CD4-positive, CD25-positive, alpha-beta regulatory T cell (primary cell): ENCODE results near the gene PPP1R12B. TPM values are rescaled to one million over a fixed set of nuclear protein-coding genes. Genes with fewer than 3 reads are reported as not detected.

Experiments
- ATAC-seq, 2 donors: fragments of 150-1000 bp; cut with Tn5 transposase; one replicate each; pipeline ENCODE4 v1.10.0; 2021; ENCODE audit warnings: low read depth in 2 of 2, moderate number of reproducible peaks in 2 of 2, moderate library complexity in 1 of 2
- DNase-seq, 3 donors: peaks; one replicate each; pipeline versions ENCODE4 v3.0.0 to v3.0.0-alpha.2; 2012 to 2022; ENCODE audit warnings: mixed read lengths in 1 of 3
- H3K27ac ChIP-seq: one replicate; pipeline ENCODE4 v1.7.0; 2013; ENCODE audit warnings: mild to moderate bottlenecking, low read length; ENCODE audit not compliant: insufficient read depth, poor library complexity, severe bottlenecking
- H3K27me3 ChIP-seq: one replicate; pipeline ENCODE4 v1.7.0; 2013; ENCODE audit warnings: low read length; ENCODE audit not compliant: control insufficient read depth, insufficient read depth
- H3K36me3 ChIP-seq: one replicate; pipeline ENCODE4 v1.7.0; 2013; ENCODE audit warnings: mild to moderate bottlenecking, low read length, moderate library complexity; ENCODE audit not compliant: control insufficient read depth, insufficient read depth
- H3K4me1 ChIP-seq: 2 replicates; pipeline ENCODE4 v1.7.0; 2013; ENCODE audit warnings: mild to moderate bottlenecking, low read length; ENCODE audit not compliant: insufficient read depth, control insufficient read depth, poor library complexity, severe bottlenecking
- H3K4me3 ChIP-seq: one replicate; pipeline ENCODE4 v1.7.0; 2013; ENCODE audit warnings: low read depth, mild to moderate bottlenecking, low read length, moderate library complexity
- H3K9me3 ChIP-seq, 2 experiments: 1 replicate in 1 of 2; 2 replicates in 1 of 2; pipeline ENCODE4 v1.7.0; 2013; ENCODE audit warnings: low read length in 2 of 2, mild to moderate bottlenecking in 1 of 2, moderate library complexity in 1 of 2; ENCODE audit not compliant: control insufficient read depth in 2 of 2
- H3K27ac Mint-ChIP-seq, 3 donors: one replicate each; pipeline ENCODE4 v1.8.0; 2020 to 2022; ENCODE audit warnings: mild to moderate bottlenecking in 3 of 3, mixed read lengths in 3 of 3, moderate library complexity in 2 of 3
- H3K27me3 Mint-ChIP-seq: one replicate; pipeline ENCODE4 v1.8.0; 2022; ENCODE audit warnings: mild to moderate bottlenecking, mixed read lengths
- H3K36me3 Mint-ChIP-seq: one replicate; pipeline ENCODE4 v1.8.0; 2020; ENCODE audit warnings: mixed read lengths
- H3K4me1 Mint-ChIP-seq, 4 donors: one replicate each; pipeline ENCODE4 v1.8.0; 2020 to 2022; ENCODE audit warnings: mixed read lengths in 4 of 4, mild to moderate bottlenecking in 1 of 4
- H3K4me3 Mint-ChIP-seq, 4 donors: one replicate each; pipeline ENCODE4 v1.8.0; 2020 to 2022; ENCODE audit warnings: mild to moderate bottlenecking in 4 of 4, mixed read lengths in 4 of 4, moderate library complexity in 3 of 4
- H3K9me3 Mint-ChIP-seq, 7 donors: one replicate each; pipeline ENCODE4 v1.8.0; 2020 to 2022; ENCODE audit warnings: mixed read lengths in 7 of 7, mild to moderate bottlenecking in 3 of 7, moderate library complexity in 2 of 7
- polyA plus RNA-seq, 4 donors: library from polyadenylated mRNA; unstranded; fragments of 300-500 nt; fragmentation: Illumina TruSeq; gene quantifications; one replicate each; pipeline ENCODE4 v1.2.3, GENCODE V29; 2021
- total RNA-seq: library from RNA; stranded (reverse); gene quantifications from one replicate; pipeline ENCODE4 v1.2.3, GENCODE V29; 2022

The PPP1R12B gene
- total and polyA plus RNA-seq, 5 donors from 2014 or later: 3.8 to 32.5 (median 4.2) TPM

- Histone ChIP-seq H3K4me3 (no peak overlapping the region), H3K4me1 (peaks cover 24% of the 10 kb centered on the region), H3K27me3 (peaks cover 18% of the 10 kb centered on the region), H3K27ac (no peak overlapping the region), H3K9me3 (no peaks in the 10 kb centered on the region), H3K36me3 (no peaks in the 10 kb centered on the region)
- Mint-ChIP-seq H3K36me3 (no peaks in the 10 kb centered on the region), H3K4me1 (peaks cover 0 to 33% (median 11%) of the 10 kb centered on the region in 4 donors), H3K27ac (no peak overlapping the region), H3K27me3 (peaks cover 78% of the 10 kb centered on the region), H3K4me3 (no peak overlapping the region), H3K9me3 (peaks cover 0 to 2% (median 0%) of the 10 kb centered on the region in 7 donors)
- no peak for ATAC-seq
- DNase-seq: no peak
Observed at GRCh38 chr1:202639500-202639899, 291.0 kb downstream of the PPP1R12B start.

GRCh38 chr1:202642212-202642611 is 293.7 kb downstream of the PPP1R12B start:
- peaks cover 27% of the 10 kb centered on the region for H3K4me1 ChIP-seq
- peak overlapping the region in 3 of 4 donors; percentile 77 to 86 (median 79) for H3K4me3 Mint-ChIP-seq
- no peaks in the 10 kb centered on the region for H3K9me3 Mint-ChIP-seq
- peaks cover 18% of the 10 kb centered on the region for H3K27me3 ChIP-seq
- DNase-seq (no peak), ATAC-seq (no peak)
- peaks cover 94% of the 10 kb centered on the region for H3K27me3 Mint-ChIP-seq
- no peak overlapping the region for H3K27ac Mint-ChIP-seq
- H3K9me3 ChIP-seq: no peaks in the 10 kb centered on the region
- no peak overlapping the region for H3K27ac ChIP-seq
- H3K4me3 ChIP-seq: no peak overlapping the region
- no peaks in the 10 kb centered on the region for H3K36me3 ChIP-seq
- H3K36me3 Mint-ChIP-seq: no peaks in the 10 kb centered on the region
- peaks cover 0 to 44% (median 12%) of the 10 kb centered on the region in 4 donors for H3K4me1 Mint-ChIP-seq

Other genes with a start within 250 kb of the PPP1R12B start
- not detected for gene GPR37L1, start 225.8 kb upstream of the PPP1R12B start, total RNA-seq
- gene GPR37L1, start 225.8 kb upstream of the PPP1R12B start, polyA plus RNA-seq: under 1 TPM; 0.03 to 0.25 (median 0.17) TPM
- gene ARL8A, start 204.0 kb upstream of the PPP1R12B start, total RNA-seq: 84.1 TPM
- 10 to 100 TPM in 1 of 4 donors, 1 to 10 TPM in 3; 6.6 to 11.1 (median 7.7) TPM for gene ARL8A, start 204.0 kb upstream of the PPP1R12B start, polyA plus RNA-seq
- 124 TPM for gene PTPN7, start 188.1 kb upstream of the PPP1R12B start, total RNA-seq
- gene PTPN7, start 188.1 kb upstream of the PPP1R12B start, polyA plus RNA-seq: 10 to 100 TPM; 57.5 to 83.1 (median 76.8) TPM
- gene LGR6, start 154.9 kb upstream of the PPP1R12B start, total RNA-seq: 0.32 TPM
- gene LGR6, start 154.9 kb upstream of the PPP1R12B start, polyA plus RNA-seq: under 1 TPM; 0.16 to 0.87 (median 0.30) TPM
- gene UBE2T, start 6.8 kb upstream of the PPP1R12B start, total RNA-seq: 1.2 TPM
- 10 to 100 TPM; 12.4 to 16.1 (median 15.1) TPM for gene UBE2T, start 6.8 kb upstream of the PPP1R12B start, polyA plus RNA-seq